Measurements from ENCODE around the gene PRR36.
"Not testable (repeated sequence)": the region's sequence is repeated elsewhere in the genome, so short reads cannot be mapped to it uniquely, and the experiment has no call there.

PRR36 gene

GRCh38 chr19:7870571-7871436 is 3.4 kb downstream of the PRR36 start:
- FAIRE-seq = no peak

GRCh38 chr19:7869910-7870511 is 4.2 kb downstream of the PRR36 start:
- FAIRE-seq = no peak

- FAIRE-seq = no peak
Observed at GRCh38 chr19:7869453-7869909, 4.7 kb downstream of the PRR36 start.

GRCh38 chr19:7868671-7869452 is 5.3 kb downstream of the PRR36 start:
- no peak for FAIRE-seq

GRCh38 chr19:7868326-7868670 is 5.9 kb downstream of the PRR36 start:
- FAIRE-seq = no peak

GRCh38 chr19:7867092-7867844 is 6.9 kb downstream of the PRR36 start:
- no peak for FAIRE-seq

- no peak for FAIRE-seq
Observed at GRCh38 chr19:7866399-7867091, 7.6 kb downstream of the PRR36 start.

- FAIRE-seq = no peak
Observed at GRCh38 chr19:7865262-7865911, 8.8 kb downstream of the PRR36 start.

- FAIRE-seq = no peak
Observed at GRCh38 chr19:7864690-7865074, 9.5 kb downstream of the PRR36 start.

GRCh38 chr19:7863971-7864689 is 10.1 kb downstream of the PRR36 start:
- FAIRE-seq = no peak

GRCh38 chr19:7863157-7863970 is 10.8 kb downstream of the PRR36 start:
- no peak for FAIRE-seq

- FAIRE-seq = no peak
Observed at GRCh38 chr19:7862413-7862951, 11.7 kb downstream of the PRR36 start.

GRCh38 chr19:7861619-7862412 is 12.4 kb downstream of the PRR36 start:
- no peak for FAIRE-seq

GRCh38 chr19:7860714-7861618 is 13.2 kb downstream of the PRR36 start:
- no peak for FAIRE-seq

- no peak for FAIRE-seq
Observed at GRCh38 chr19:7859831-7860713, 14.1 kb downstream of the PRR36 start.

- FAIRE-seq = not testable (repeated sequence)
Observed at GRCh38 chr19:7859087-7859486, 15.1 kb downstream of the PRR36 start.
